NCI-H2196 (cell line): ENCODE results near the gene IL4I1.
A peak's percentile ranks its signal among the peaks of the same experiment; 100 is the strongest.

ENCODE experiments used
- DNase-seq: peaks from one replicate; lab custom pipeline; 2025; ENCODE audit not compliant: unreplicated experiment; lab: John Stamatoyannopoulos, UW

Gene IL4I1

DNA sequence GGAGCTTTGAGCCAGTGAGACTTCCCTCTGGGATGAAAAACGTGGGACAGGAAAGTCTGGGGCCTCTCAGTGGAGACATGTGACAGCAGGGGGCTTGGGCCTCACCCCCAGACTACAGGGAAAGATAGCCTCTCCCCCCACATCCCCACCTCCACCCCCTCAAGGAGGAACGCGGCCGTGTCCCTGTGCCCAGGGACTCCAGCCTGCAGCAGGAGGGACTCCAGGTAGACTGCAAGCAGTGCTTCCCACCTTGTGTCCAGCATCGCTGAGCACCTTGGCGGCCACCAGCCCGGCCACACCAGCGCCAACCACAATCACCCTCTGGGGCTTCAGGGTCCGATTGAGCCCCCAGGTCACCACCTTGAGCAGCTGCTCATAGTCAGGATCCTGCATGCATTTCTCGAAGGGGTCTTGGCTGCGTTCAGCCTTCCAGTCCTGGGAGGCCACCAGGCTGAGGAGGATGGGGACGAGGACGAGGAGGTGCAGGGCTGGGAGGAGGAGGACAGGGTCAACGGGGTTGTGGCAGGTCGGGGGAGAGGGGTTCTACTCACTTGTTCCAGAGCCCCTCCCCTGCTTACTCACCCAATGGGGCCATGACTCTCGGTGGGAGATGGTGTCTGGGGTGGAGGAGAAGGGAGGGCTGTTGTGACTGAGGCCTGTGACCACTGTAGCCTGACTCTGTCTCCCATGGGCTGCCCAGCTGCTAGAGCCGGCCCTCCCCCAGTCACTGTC, 955 bp downstream of the IL4I1 start:
- DNase-seq: no peak

- no peak for DNase-seq
These were observed 1.7 kb downstream of the IL4I1 start for GRCh38 chr19:49894879-49895565.

GRCh38 chr19:49894011-49894664, 2.5 kb downstream of the IL4I1 start:
- DNase-seq: no peak

DNA sequence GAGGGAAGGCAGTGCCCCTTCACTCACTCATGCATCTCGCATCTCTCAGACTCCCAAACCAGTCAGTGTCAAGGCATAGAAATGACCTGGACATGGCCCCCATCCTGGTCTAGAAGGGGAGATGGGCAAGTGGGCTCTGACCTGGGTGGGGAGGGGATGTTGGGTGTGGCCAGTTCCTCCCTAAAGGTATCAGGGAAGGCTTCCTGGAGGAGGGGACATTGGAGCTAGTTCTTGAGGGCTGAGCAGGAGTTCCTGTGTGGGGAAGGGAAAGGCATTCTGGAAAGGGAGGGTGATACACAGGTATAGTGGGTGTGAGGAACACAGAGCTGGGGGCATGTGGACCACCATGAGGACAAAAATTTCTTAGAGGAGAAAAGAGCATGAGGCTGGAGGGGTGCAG, 4.0 kb downstream of the IL4I1 start:
- no peak for DNase-seq

- DNase-seq: no peak
These were observed 5.3 kb downstream of the IL4I1 start for GRCh38 chr19:49891393-49891792.

GRCh38 chr19:49890349-49891311, 6.1 kb downstream of the IL4I1 start:
- DNase-seq: peak; percentile 65

GRCh38 chr19:49889687-49890348, 6.9 kb downstream of the IL4I1 start:
- DNase-seq: peak; percentile 81

DNA sequence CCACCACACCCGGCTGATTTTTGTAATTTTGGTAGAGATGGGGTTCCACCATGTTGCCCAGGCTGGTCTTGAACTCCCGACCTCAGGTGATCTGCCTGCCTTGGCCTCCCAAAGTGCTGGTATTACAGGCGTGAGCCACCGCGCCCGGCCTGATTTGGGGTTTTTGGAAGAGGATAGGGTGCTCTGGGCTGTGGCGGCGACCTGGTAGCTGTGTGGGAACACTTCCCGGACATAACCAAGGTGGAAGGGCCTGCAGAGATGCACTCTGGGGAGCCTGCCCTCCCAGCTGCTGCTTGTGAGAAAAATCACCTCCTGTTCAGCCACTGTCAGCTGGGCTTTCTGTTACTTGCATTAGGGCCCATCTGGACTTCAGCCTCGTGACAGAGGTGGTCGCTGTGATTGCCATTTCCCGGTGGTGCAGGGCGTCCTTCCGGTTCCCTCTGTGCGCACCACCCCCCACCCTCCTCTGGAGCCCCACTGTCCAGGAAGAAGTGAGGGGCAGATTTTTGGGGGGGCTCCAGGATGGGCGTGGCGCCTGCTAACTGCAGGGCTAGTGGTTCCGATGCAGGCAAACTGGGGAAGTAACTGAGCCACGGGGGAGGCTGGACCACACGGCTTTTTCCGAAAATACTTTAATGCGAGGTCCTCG, 7.5 kb downstream of the IL4I1 start:
- no peak for DNase-seq

- DNase-seq: peak; percentile 39
These were observed 8.2 kb downstream of the IL4I1 start for GRCh38 chr19:49888510-49888824.

- DNase-seq: no peak
These were observed 8.8 kb downstream of the IL4I1 start for GRCh38 chr19:49887665-49888509.

GRCh38 chr19:49887037-49887664, 9.5 kb downstream of the IL4I1 start:
- DNase-seq: no peak

- no peak for DNase-seq
These were observed 11.9 kb downstream of the IL4I1 start for GRCh38 chr19:49884760-49885159.

DNA sequence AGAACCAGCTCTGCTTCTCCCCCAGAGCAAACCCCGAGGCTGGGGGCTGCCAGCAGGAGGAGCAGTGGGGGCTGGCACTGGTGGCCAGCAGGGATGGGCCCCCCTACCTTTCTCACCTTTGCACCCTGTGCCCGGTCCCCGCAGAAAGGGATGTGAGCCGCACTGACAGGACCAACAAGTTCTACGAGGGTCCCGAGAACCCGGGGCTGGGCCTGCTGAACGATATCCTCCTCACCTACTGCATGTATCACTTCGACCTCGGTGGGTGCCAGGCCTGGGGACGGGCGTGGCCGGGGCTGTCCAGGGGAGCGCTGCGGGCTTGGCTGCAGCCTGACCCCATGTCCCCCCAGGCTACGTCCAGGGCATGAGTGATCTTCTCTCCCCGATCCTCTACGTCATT, 12.6 kb downstream of the IL4I1 start:
- DNase-seq: no peak

DNA sequence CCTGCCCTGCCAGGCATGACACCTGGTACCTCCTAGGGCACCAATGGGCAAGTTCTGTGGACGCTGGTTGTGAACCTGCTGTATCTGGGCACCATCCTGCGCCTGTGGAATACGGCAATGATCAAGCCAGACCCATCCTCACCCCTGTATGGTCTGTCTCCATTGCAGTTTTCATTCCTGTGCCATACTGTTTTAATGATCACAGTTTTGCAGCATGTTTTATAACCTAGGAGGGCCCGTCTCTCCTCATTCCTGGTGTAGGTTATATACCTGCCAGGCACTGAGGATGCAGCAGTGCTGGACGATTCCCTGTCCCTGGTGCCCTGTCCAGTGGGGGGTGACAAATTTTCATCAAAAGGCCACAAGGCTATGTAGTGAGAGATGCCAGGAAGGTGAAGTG, 13.6 kb downstream of the IL4I1 start:
- DNase-seq: no peak

DNA sequence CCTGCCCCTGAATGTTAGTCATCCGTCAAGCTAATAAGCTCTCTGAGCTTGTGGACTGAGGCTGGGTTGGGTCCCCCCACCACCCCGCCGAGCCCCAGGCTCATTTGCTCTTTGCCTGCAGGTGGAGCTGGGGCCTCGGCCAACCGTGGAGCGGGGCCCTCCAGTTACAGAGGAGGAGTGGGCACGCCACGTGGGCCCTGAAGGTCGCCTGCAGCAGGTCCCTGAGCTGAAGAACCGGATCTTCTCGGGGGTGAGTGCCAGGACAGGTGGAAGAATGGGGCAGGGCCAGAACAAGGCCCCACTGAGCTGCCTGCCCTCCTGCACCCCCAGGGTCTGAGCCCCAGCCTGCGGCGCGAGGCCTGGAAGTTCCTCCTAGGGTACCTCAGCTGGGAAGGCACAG, 14.0 kb downstream of the IL4I1 start:
- no peak for DNase-seq

- no peak for DNase-seq
These were observed 14.9 kb downstream of the IL4I1 start for GRCh38 chr19:49881672-49882394.

GRCh38 chr19:49881186-49881585, 15.5 kb downstream of the IL4I1 start:
- no peak for DNase-seq

DNA sequence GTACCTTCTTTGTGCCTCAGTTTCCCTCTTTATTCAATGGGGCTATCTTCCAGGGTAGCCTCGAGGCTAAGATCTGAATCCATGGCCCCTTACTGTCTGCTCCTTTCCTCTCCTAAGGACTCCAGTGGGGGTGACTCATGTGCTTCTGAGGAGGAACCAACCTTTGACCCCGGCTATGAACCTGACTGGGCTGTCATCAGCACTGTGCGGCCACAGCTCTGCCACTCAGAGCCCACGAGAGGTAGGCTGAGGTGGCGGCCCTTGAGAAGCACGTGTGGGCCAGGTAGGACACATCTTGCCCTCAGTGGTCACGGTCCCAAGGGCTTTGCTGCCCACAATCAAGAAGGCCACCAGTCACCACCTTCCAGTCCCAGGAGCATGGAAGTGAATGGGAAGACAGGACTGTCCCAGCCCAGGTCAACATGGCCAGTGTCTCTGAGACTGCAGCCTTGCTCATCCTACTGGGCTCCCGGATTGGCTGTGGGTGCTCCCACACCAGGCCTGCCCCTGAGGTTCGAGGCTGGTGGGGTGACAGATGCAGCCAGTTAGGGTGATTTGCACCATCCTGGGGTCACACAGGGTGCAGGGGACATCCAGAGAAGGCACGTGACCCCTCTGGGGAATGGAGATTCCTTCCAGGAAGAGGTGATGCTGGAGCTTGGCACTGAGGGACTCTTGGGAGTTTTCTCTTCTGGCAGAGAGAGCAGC, 16.4 kb downstream of the IL4I1 start:
- no peak for DNase-seq
